GM12875 (cell line): ENCODE data around the gene BTBD9.
"Not testable (repeated sequence)": the region's sequence is repeated elsewhere in the genome, so short reads cannot be mapped to it uniquely, and the experiment has no call there.

Source experiments
- H3K4me3 ChIP-seq: one replicate; pipeline ENCODE4 v1.5.1; 2011; ENCODE audit warnings: low read depth, low read length, control low read depth
- TF ChIP-seq, protein P1 (sequence below): IDR thresholded peaks from 2 replicates; pipeline ENCODE4 v1.5.1; 2011; ENCODE audit warnings: low read depth, mild to moderate bottlenecking, control low read depth, inconsistent platforms, low read length, moderate library complexity, borderline replicate concordance; ENCODE audit not compliant: insufficient read depth

Gene BTBD9

DNA sequence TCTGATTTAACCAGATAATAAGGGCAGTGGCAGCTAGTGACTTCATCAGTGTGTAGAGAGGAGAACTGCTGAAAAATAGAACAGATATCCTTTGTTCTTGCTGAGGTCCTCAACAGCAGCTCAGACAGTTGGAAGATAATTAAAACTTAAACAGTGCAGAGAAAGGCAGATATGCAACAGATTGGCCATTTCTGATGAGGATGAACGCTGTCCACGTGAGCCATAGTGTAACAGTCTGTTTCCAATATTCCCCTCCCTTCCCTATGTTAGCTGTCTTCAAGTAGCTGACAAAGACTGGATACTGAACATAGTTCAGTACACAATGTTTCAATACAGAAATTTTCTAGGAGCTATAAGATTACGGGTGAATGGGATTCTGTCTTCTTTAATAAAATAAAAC is 291.4 kb downstream of the BTBD9 start:
- H3K4me3 ChIP-seq: no peak overlapping the region
- TF ChIP-seq, protein P1, sequence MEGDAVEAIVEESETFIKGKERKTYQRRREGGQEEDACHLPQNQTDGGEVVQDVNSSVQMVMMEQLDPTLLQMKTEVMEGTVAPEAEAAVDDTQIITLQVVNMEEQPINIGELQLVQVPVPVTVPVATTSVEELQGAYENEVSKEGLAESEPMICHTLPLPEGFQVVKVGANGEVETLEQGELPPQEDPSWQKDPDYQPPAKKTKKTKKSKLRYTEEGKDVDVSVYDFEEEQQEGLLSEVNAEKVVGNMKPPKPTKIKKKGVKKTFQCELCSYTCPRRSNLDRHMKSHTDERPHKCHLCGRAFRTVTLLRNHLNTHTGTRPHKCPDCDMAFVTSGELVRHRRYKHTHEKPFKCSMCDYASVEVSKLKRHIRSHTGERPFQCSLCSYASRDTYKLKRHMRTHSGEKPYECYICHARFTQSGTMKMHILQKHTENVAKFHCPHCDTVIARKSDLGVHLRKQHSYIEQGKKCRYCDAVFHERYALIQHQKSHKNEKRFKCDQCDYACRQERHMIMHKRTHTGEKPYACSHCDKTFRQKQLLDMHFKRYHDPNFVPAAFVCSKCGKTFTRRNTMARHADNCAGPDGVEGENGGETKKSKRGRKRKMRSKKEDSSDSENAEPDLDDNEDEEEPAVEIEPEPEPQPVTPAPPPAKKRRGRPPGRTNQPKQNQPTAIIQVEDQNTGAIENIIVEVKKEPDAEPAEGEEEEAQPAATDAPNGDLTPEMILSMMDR: no peak

- H3K4me3 ChIP-seq: not testable (repeated sequence)
These were observed 291.9 kb downstream of the BTBD9 start for GRCh38 chr6:38347829-38348228.

DNA sequence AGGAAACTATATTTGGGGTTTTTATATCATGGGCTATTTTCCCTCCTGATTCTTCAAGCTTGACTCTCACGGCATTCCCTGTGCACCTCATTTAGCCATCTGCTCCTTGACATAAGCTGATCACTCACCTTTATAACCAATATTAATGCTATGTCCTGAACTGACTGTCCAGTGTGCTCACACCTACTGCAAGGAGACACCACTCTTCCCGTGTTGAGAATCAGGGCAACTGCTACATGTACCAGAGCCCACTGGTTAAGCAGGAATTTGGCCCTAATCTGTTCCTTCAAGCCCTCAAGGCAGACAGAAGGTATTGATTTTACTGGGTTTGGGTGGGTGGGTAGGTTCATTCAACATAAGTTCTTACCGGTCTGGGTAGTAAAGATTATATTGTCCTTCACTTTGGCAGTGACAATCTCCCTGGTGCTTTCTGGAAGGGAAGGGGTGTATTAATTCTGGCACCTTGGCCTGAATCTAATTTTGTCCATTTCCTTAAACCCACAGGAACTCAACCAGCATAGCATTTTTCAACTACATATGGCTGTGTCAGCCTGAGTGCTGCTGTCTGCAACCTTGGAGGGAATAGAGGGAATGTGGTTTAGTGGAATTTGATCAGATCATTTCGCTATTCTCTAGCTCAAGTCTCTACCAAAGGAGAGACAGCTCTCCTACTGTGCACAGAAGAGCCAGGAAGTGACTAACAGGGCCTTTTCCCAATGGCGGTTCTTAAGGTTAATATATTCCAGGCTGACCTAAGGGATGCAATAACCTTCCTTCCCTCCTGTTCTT is 293.2 kb downstream of the BTBD9 start:
- TF ChIP-seq, protein P1: no peak
- H3K4me3 ChIP-seq: no peak overlapping the region

DNA sequence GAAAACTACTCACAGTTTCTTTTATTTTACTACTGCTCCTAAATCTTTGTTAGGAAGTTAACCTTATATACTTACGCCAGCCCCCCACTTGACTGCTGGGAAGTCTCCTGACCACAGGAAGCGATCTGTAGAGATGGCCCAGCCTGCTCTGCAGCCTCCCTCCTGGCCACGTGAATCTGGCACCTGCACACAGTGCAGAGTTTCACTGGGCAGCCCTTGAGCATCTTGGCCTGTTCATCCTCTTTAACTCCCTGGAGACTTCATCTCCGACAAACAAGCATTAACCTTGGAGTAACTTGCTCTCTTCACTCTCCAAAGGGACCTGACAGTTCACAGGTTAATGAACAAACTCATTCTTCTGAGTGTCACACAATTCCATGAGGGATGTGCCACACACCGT is 294.1 kb downstream of the BTBD9 start:
- H3K4me3 ChIP-seq: no peak overlapping the region
- TF ChIP-seq, protein P1: no peak

GRCh38 chr6:38341496-38341895 is 298.2 kb downstream of the BTBD9 start:
- TF ChIP-seq, protein P1: no peak
- no peak overlapping the region for H3K4me3 ChIP-seq

- TF ChIP-seq, protein P1: no peak
- H3K4me3 ChIP-seq: no peak overlapping the region
These were observed 299.8 kb downstream of the BTBD9 start for GRCh38 chr6:38339914-38340313.

DNA sequence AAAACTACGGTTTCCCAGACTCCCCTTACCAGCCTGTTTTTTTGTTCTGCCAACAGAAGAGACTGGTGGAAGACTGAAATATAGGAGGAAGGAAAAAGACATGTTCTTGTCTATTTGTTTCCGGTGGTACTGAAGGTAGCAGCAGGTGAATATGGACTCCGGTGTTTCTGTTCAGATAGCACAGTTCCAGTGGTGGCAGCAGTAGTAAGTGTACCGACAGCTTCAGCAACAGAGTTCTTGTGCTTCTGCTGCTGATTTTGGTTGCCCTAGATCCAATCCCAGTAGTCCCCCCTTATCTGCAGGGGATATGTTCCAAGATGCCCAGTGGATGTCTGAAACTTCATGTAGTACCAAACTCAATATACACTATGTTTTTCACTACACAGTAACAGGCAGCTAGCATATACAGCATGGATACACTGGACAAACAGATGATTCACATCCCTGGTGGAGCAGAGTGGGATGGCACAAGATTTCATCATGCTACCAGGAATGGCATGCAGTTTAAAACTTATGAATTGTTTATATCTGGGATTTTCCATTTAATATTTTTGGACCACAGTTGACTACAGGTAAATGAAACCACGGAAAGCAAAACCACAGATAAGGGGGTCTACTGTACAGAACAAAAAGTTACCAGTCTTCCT is 301.8 kb downstream of the BTBD9 start:
- TF ChIP-seq, protein P1: no peak

More for the DNA sequence above, 301.8 kb downstream of the BTBD9 start:
- H3K4me3 ChIP-seq: no peak overlapping the region
